Panc1 (cell line): ENCODE data around the gene ARL4A.
A peak's percentile ranks its signal among the peaks of the same experiment; 100 is the strongest.

Source experiments
- POLR2AphosphoS5 ChIP-seq: IDR thresholded peaks from 2 replicates; pipeline ENCODE4 v1.6.1; 2012; ENCODE audit warnings: mild to moderate bottlenecking, low read depth, low read length, moderate library complexity
- SIN3A ChIP-seq: IDR thresholded peaks from 2 replicates; pipeline ENCODE4 v1.6.1; 2012; ENCODE audit warnings: low read depth, mild to moderate bottlenecking, low read length, moderate library complexity, borderline replicate concordance; ENCODE audit not compliant: insufficient read depth
- TF ChIP-seq, protein P1 (sequence below): fragments of 450-650 bp; IDR thresholded peaks from 2 replicates; pipeline ENCODE4 v1.5.1; 2017; ENCODE audit warnings: mild to moderate bottlenecking
- TF ChIP-seq, protein P2 (sequence below), 2 experiments: IDR thresholded peaks; 2 replicates each; pipeline ENCODE4 v1.6.1; 2011 to 2012; ENCODE audit warnings: low read depth in 2 of 2, control low read depth in 1 of 2, low read length in 1 of 2, mild to moderate bottlenecking in 1 of 2, moderate library complexity in 1 of 2; ENCODE audit not compliant: insufficient read depth in 1 of 2

DNA sequence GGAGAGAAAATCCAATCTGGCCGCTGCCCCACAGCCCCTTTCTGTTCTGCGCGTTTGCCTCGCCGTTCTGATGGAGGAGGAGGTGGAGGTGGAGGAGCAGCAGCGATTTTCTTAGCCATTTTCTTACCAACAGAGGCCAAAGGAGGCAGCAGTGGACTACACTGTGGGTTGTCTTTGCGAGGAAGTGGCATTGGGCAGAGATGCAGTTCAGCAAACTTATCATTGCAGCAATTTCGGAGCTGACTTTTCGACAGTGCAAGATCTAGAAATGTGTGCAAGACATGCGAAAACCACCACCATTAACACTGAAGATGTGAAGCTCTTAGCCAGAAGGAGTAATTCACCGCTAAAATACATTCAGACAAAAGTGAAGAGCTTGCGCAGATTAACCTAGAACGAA is 1.9 kb upstream of the ARL4A start:
- TF ChIP-seq, protein P1, sequence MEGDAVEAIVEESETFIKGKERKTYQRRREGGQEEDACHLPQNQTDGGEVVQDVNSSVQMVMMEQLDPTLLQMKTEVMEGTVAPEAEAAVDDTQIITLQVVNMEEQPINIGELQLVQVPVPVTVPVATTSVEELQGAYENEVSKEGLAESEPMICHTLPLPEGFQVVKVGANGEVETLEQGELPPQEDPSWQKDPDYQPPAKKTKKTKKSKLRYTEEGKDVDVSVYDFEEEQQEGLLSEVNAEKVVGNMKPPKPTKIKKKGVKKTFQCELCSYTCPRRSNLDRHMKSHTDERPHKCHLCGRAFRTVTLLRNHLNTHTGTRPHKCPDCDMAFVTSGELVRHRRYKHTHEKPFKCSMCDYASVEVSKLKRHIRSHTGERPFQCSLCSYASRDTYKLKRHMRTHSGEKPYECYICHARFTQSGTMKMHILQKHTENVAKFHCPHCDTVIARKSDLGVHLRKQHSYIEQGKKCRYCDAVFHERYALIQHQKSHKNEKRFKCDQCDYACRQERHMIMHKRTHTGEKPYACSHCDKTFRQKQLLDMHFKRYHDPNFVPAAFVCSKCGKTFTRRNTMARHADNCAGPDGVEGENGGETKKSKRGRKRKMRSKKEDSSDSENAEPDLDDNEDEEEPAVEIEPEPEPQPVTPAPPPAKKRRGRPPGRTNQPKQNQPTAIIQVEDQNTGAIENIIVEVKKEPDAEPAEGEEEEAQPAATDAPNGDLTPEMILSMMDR, result peak; percentile 87
- no peak for TF ChIP-seq POLR2AphosphoS5
- TF ChIP-seq, protein P2, sequence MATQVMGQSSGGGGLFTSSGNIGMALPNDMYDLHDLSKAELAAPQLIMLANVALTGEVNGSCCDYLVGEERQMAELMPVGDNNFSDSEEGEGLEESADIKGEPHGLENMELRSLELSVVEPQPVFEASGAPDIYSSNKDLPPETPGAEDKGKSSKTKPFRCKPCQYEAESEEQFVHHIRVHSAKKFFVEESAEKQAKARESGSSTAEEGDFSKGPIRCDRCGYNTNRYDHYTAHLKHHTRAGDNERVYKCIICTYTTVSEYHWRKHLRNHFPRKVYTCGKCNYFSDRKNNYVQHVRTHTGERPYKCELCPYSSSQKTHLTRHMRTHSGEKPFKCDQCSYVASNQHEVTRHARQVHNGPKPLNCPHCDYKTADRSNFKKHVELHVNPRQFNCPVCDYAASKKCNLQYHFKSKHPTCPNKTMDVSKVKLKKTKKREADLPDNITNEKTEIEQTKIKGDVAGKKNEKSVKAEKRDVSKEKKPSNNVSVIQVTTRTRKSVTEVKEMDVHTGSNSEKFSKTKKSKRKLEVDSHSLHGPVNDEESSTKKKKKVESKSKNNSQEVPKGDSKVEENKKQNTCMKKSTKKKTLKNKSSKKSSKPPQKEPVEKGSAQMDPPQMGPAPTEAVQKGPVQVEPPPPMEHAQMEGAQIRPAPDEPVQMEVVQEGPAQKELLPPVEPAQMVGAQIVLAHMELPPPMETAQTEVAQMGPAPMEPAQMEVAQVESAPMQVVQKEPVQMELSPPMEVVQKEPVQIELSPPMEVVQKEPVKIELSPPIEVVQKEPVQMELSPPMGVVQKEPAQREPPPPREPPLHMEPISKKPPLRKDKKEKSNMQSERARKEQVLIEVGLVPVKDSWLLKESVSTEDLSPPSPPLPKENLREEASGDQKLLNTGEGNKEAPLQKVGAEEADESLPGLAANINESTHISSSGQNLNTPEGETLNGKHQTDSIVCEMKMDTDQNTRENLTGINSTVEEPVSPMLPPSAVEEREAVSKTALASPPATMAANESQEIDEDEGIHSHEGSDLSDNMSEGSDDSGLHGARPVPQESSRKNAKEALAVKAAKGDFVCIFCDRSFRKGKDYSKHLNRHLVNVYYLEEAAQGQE (IDR thresholded peaks at IDR 0.05; ENCODE audit: insufficient read depth in 1 of 2, low read depth in 2 of 2, low read length in 1 of 2), result no peak
- no peak for TF ChIP-seq SIN3A
